Fibroblast of lung (primary cell): ENCODE data around the gene PPP2R1A.

Experiments
- CTCF ChIP-seq, 2 donors: IDR thresholded peaks in 1 of 2; conservative IDR thresholded peaks in 1 of 2; 1 replicate in 1 of 2; 2 replicates in 1 of 2; pipeline ENCODE4 v1.5.1; 2011 to 2012; ENCODE audit warnings: low read length in 2 of 2, control low read depth in 1 of 2, inconsistent platforms in 1 of 2, low read depth in 1 of 2, mild to moderate bottlenecking in 1 of 2
- EZH2 ChIP-seq: IDR thresholded peaks from 2 replicates; pipeline ENCODE4 v1.5.1; 2012; ENCODE audit warnings: low read length, control low read depth, mild to moderate bottlenecking; ENCODE audit errors: missing control alignments

- TF ChIP-seq CTCF (conservative IDR thresholded peaks at IDR 0.05 in 1 of 2, IDR thresholded peaks at IDR 0.05 in 1 of 2; ENCODE audit: low read depth in 1 of 2, low read length in 2 of 2) (no peak), EZH2 (no peak)
Observed at GRCh38 chr19:52171321-52172169, 18.3 kb upstream of the PPP2R1A start, which contains the start of gene ZNF836.
